GM23248 (cell line): ENCODE data around the gene LSAMP.

Source experiments
- EZH2 ChIP-seq: fragments of 200-600 bp; sonication (generic); IDR thresholded peaks from 2 replicates; pipeline ENCODE4 v1.6.1; 2018; ENCODE audit warnings: antibody characterized with exemption, mild to moderate bottlenecking; ENCODE audit not compliant: insufficient read depth, poor library complexity, severe bottlenecking
- EZH2phosphoT487 ChIP-seq: fragments of 200-600 bp; sonication (generic); IDR thresholded peaks from 2 replicates; pipeline ENCODE4 v1.6.1; 2018; ENCODE audit warnings: antibody characterized with exemption, moderate library complexity, mild to moderate bottlenecking, low read depth; ENCODE audit not compliant: insufficient read depth

- TF ChIP-seq EZH2 (no peak), EZH2phosphoT487 (no peak)
Observed at GRCh38 chr3:116181159-116181558, 264.1 kb downstream of the LSAMP start.
